PFSK-1 (cell line): ENCODE results near the gene LIPM. TPM values are rescaled to one million over a fixed set of nuclear protein-coding genes. Genes with fewer than 3 reads are reported as not detected.

Source experiments
- FOXP2 ChIP-seq: optimal IDR thresholded peaks from 2 replicates; pipeline ENCODE3; 2011; ENCODE audit warnings: borderline replicate concordance, control low read depth, inconsistent platforms; ENCODE audit not compliant: insufficient read depth; ENCODE audit errors: extremely low read length, extremely low read depth
- POLR2AphosphoS5 ChIP-seq: IDR thresholded peaks from 2 replicates; pipeline ENCODE4 v1.6.1; 2012; ENCODE audit warnings: low read depth, mild to moderate bottlenecking, control low read depth, low read length, moderate library complexity
- SIN3A ChIP-seq: IDR thresholded peaks from 2 replicates; pipeline ENCODE4 v1.6.1; 2012; ENCODE audit warnings: mild to moderate bottlenecking, low read length, moderate library complexity, borderline replicate concordance; ENCODE audit not compliant: insufficient read depth
- TAF1 ChIP-seq: IDR thresholded peaks from 2 replicates; pipeline ENCODE4 v1.6.1; 2012; ENCODE audit warnings: low read length, control low read depth, borderline replicate concordance; ENCODE audit not compliant: insufficient read depth
- polyA plus RNA-seq: library from polyadenylated mRNA; unstranded; fragments of >200 nt; gene quantifications from one replicate; pipeline ENCODE4 v1.2.1, GENCODE V29; 2012; ENCODE audit warnings: low read depth, missing spikeins; ENCODE audit not compliant: insufficient read length
- TF ChIP-seq, protein P1 (sequence below), 2 experiments: IDR thresholded peaks; 2 replicates each; pipeline versions ENCODE4 v1.6.1 to v1.8.0; 2011 to 2012; ENCODE audit warnings: low read depth in 2 of 2, low read length in 2 of 2, control low read depth in 1 of 2, inconsistent platforms in 1 of 2, mild to moderate bottlenecking in 1 of 2, moderate library complexity in 1 of 2; ENCODE audit not compliant: insufficient read depth in 1 of 2

LIPM gene, protein sequence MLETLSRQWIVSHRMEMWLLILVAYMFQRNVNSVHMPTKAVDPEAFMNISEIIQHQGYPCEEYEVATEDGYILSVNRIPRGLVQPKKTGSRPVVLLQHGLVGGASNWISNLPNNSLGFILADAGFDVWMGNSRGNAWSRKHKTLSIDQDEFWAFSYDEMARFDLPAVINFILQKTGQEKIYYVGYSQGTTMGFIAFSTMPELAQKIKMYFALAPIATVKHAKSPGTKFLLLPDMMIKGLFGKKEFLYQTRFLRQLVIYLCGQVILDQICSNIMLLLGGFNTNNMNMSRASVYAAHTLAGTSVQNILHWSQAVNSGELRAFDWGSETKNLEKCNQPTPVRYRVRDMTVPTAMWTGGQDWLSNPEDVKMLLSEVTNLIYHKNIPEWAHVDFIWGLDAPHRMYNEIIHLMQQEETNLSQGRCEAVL
- polyA plus RNA-seq = not detected

DNA sequence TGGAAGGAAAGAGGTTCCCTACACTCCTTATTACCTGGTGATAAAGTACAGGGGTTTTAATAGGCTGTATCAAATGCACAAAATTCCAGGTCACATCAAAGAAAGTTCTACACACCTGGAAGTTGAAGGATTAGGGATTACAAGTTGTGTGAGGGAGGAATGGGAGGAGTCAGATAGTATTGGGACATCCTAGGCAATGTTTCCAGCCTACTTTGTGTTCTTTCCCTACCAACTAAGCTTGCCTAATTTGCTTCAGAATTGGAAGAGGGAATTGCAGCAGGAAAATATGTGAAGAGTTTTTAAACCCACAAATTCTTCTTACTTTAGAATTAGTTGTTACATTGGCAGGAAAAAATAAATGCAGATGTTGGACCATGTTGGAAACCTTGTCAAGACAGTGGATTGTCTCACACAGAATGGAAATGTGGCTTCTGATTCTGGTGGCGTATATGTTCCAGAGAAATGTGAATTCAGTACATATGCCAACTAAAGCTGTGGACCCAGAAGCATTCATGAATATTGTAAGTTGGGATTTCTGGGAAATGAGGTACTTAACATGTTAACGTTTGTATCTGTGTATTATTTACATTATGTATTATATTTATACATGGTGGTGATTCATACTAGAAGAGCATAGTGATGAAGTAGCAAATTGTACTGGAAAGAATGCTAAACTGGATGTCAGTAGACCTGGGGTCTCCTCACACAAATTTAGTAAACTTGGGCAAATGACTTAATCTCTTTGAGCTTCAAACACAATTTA lies at the start of gene LIPM:
TSS of gene LIPM (plus strand) at position 208 of the 763 bp plus-strand sequence. CDS start at position 375, 167 bp downstream.
- TF ChIP-seq FOXP2 (no peak), TAF1 (no peak)
- TF ChIP-seq, protein P1, sequence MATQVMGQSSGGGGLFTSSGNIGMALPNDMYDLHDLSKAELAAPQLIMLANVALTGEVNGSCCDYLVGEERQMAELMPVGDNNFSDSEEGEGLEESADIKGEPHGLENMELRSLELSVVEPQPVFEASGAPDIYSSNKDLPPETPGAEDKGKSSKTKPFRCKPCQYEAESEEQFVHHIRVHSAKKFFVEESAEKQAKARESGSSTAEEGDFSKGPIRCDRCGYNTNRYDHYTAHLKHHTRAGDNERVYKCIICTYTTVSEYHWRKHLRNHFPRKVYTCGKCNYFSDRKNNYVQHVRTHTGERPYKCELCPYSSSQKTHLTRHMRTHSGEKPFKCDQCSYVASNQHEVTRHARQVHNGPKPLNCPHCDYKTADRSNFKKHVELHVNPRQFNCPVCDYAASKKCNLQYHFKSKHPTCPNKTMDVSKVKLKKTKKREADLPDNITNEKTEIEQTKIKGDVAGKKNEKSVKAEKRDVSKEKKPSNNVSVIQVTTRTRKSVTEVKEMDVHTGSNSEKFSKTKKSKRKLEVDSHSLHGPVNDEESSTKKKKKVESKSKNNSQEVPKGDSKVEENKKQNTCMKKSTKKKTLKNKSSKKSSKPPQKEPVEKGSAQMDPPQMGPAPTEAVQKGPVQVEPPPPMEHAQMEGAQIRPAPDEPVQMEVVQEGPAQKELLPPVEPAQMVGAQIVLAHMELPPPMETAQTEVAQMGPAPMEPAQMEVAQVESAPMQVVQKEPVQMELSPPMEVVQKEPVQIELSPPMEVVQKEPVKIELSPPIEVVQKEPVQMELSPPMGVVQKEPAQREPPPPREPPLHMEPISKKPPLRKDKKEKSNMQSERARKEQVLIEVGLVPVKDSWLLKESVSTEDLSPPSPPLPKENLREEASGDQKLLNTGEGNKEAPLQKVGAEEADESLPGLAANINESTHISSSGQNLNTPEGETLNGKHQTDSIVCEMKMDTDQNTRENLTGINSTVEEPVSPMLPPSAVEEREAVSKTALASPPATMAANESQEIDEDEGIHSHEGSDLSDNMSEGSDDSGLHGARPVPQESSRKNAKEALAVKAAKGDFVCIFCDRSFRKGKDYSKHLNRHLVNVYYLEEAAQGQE (IDR thresholded peaks at IDR 0.05; ENCODE audit: insufficient read depth in 1 of 2, low read depth in 2 of 2, low read length in 2 of 2) = no peak

DNA sequence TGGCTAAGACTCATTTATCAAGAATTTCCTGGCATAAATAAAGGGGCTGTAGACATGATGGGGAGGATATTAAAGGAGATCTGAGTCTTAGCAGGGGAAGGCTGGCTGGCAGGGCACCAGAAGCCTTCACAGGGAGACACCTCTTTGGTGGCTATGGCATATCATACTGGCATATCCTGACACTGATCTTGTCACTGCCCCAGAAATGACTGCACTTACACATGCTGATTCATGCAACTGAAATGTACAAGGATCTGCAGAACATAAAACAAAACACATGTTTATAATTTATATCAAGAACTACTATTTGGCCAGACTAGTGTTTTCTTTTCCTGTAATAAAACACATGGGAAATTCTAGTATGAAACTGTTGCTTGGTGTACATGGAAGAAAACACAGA lies 48.2 kb upstream of the LIPM start:
- TF ChIP-seq, protein P1 (IDR thresholded peaks at IDR 0.05; ENCODE audit: insufficient read depth in 1 of 2, low read depth in 2 of 2, low read length in 2 of 2) = no peak
- TF ChIP-seq POLR2AphosphoS5 (no peak), TAF1 (no peak), FOXP2 (no peak), SIN3A (no peak)

DNA sequence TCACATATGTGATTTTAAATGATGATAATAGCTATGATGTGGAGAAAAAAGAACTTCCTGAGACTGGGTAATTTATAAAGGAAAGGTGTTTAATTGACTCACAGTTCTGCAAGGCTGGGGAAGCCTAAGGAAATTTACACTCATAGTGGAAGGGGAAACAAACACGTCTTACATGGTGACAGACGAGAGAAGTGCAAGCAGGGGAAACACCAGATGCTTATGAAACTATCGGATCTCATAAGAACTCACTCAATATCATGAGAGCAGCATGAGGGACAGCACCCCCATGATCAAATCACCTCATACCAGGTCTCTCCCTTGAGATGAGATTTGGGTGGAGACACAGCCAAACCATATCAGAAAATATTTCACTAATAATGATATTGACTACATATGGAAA lies 46.8 kb upstream of the LIPM start:
- no peak for TF ChIP-seq FOXP2
- no peak for TF ChIP-seq TAF1

DNA sequence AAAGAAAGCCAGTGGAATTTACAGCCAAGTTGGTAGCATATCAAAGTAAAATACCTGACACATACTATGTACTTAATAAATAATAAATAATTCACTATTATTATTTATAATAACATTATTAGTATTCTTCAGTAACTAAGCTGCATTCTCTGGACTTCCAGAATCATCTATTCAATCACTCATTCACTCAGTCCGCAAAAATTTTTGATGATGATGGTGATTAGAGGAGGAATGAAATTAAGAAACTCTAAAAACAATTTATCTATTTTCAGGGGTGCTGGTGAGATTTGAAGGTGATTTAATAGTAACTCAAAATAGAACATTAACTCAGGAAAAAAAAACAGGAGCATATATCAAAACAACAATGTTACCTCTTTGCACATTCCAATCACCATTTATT lies 45.9 kb upstream of the LIPM start:
- TF ChIP-seq FOXP2 (no peak), TAF1 (no peak), POLR2AphosphoS5 (no peak), SIN3A (no peak)
- TF ChIP-seq, protein P1 (IDR thresholded peaks at IDR 0.05; ENCODE audit: insufficient read depth in 1 of 2, low read depth in 2 of 2, low read length in 2 of 2) = no peak

DNA sequence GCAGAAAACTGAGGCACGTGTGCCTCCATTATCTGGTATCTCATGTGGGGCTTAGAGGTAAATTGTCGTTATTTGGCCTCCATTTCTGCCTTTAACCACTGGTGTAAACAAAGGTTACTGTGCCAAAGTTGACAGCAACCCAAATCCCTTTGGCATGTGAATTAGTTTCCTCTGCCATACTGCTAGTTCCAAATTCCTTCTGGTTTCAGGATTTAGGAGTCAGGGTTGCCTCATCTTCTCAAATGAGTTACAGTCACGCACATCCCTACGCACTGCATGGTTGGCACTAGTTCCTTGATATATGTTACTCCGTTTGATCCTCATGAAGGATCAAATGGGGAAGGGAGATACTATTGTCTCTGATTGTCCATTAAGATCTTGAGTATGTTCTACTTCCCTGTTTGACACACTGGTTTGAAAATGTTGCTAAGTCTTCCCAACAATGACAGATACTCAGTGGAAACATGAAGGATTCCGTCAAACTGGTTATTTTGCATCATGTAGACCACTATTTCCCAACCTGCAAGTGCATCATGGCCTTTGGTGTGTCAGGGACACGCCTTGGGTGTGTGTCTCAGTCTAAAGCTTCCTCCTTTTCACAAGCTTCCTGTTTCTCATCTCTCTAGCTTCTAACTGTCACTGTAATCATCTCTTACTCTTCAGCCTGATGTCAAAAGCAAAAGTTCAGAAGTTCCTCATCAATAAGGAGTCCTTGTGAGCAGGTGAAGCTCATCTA lies 43.0 kb upstream of the LIPM start, which contains the start of gene LIPN:
TSS of gene LIPN (plus strand) at position 655 of the 736 bp plus-strand sequence. CDS start 1,386 bp downstream, outside the sequence.
- TF ChIP-seq SIN3A (no peak), TAF1 (no peak), FOXP2 (no peak), POLR2AphosphoS5 (no peak)
- TF ChIP-seq, protein P1 (IDR thresholded peaks at IDR 0.05; ENCODE audit: insufficient read depth in 1 of 2, low read depth in 2 of 2, low read length in 2 of 2) = no peak
